Measurements from ENCODE around the gene PITX2. TPM values are rescaled to one million over a fixed set of nuclear protein-coding genes. Genes with fewer than 3 reads are reported as not detected.
A peak's percentile ranks its signal among the peaks of the same experiment; 100 is the strongest.

The PITX2 gene
- polyA plus RNA-seq = not detected in 3 replicates
- not detected for polyA plus RNA-seq (2011; ENCODE audit: low read depth)
- not detected in 2 replicates for polyA plus RNA-seq (2011; cell fraction: cytosol; rRNA removed)
- polyA plus RNA-seq (2011; cell fraction: nucleus; rRNA removed) = not detected in 2 replicates
- polyA plus RNA-seq (2012; ENCODE audit: low replicate concordance) = not detected in 2 replicates
- not detected in 3 replicates for polyA minus RNA-seq
- not detected for polyA minus RNA-seq (2011; cell fraction: cytosol; rRNA and poly(A)+ RNA removed)
- polyA minus RNA-seq (2011; cell fraction: nucleus; rRNA and poly(A)+ RNA removed) = not detected in 2 replicates

DNA sequence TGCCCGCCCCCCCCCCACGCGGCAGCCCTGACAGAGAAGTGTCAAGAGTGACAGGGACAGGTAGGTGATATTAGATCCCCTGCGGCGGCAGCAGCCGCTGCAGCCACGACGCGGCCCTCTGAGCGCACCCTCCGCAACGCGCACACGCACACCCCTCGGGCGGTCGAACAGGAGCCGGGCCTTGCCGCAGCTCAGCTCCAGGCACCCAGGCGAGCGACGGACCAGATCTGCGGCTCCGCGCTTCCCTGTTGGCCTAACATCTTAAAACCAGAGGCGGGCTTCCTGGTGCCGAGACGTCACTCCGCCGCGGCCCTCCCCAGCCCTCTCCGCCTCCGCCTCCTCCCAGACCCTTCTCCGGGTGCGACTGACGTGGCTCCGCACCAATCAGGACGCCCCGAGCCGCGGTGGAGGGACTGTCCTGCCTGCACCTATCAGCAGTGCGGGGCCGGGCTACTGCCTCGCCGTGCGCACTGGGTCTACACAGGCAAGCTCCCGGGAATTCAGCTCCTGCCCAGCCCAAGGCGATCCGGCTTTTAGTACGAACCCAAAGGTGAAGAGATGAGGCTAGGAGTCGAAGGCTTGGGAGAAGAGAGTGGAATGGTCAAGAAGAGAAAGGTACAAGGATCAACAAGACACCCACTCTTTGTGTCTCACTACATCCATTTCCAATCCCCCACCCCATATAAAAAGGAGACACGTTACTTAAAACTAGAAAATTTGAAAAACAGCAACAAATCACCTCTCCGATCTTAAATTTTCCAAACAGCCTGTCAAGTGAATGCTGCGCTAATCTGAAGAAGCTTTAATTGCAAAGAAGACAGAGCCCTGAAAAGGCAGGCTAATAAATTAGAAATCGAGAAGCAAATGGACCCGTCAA is at the start of gene PITX2:
Gene PITX2 (minus strand): TSS at position 237 of the 877 bp plus-strand sequence. CDS start 617 bp downstream, outside the sequence.
- H3K27me3 ChIP-seq (ENCODE audit: control insufficient read depth, extremely low read depth, insufficient read depth, low read length) = peaks cover 98% of the 10 kb centered on the region
- H3K79me2 ChIP-seq (ENCODE audit: control insufficient read depth, insufficient read depth, low read length) = no peaks in the 10 kb centered on the region

DNA sequence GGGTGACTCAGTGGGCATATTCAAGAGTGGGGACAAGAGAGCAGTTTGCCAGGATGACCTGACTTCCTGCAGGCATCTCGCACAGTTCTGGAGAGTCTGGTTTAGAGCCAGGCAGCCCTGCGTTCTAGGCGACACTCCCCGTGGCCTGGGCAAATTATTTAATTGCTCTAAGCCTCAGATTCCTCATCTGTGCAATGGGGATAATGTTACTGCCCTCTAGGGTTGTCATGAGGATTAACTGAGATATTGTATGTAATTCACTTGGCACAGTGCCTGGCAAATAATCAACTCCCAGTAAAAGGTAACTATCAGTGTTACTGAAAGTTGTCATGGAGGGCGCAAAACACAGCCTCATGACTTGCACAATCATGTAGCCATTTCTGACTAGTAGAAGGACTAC is 48.8 kb upstream of the PITX2 start:
- dilution Hi-C loops (cut with MboI; ENCODE audit: extremely low pct_ligation_motif_present, low sequenced_read_pairs) = no loop called here
- Histone ChIP-seq H3K9me1 (ENCODE audit: control insufficient read depth, extremely low read depth, insufficient read depth, low read length) (no peaks in the 10 kb centered on the region), H2AFZ (ENCODE audit: control insufficient read depth, low read length) (no peak overlapping the region), H3K9me3 (ENCODE audit: control insufficient read depth, low read depth, low read length) (no peaks in the 10 kb centered on the region), H3K27me3 (ENCODE audit: control insufficient read depth, extremely low read depth, insufficient read depth, low read length) (no peaks in the 10 kb centered on the region), H3K4me2 (ENCODE audit: control insufficient read depth, extremely low read depth, insufficient read depth, low read depth, low read length) (no peak overlapping the region), H3K9ac (ENCODE audit: control insufficient read depth, extremely low read depth, insufficient read depth, low read length) (no peak overlapping the region), H3K4me1 (ENCODE audit: control insufficient read depth, extremely low read depth, insufficient read depth, low read length) (no peaks in the 10 kb centered on the region), H3K4me3 (ENCODE audit: control insufficient read depth in 2 of 3, extremely low read depth in 1 of 3, insufficient read depth in 2 of 3, low read depth in 1 of 3, low read length in 3 of 3) (no peak overlapping the region), H3K36me3 (ENCODE audit: control insufficient read depth in 2 of 2, extremely low read depth in 1 of 2, insufficient read depth in 2 of 2, low read length in 2 of 2) (no peaks in the 10 kb centered on the region), H3K27ac (ENCODE audit: control insufficient read depth, insufficient read depth, low read length) (no peak overlapping the region), H3K79me2 (ENCODE audit: control insufficient read depth, insufficient read depth, low read length) (no peaks in the 10 kb centered on the region), H4K20me1 (ENCODE audit: control insufficient read depth, extremely low read depth, insufficient read depth, low read length) (no peaks in the 10 kb centered on the region)
- no peak for TF ChIP-seq EZH2 (IDR thresholded peaks at IDR 0.05; ENCODE audit: low read length)
- TF ChIP-seq, protein P1, sequence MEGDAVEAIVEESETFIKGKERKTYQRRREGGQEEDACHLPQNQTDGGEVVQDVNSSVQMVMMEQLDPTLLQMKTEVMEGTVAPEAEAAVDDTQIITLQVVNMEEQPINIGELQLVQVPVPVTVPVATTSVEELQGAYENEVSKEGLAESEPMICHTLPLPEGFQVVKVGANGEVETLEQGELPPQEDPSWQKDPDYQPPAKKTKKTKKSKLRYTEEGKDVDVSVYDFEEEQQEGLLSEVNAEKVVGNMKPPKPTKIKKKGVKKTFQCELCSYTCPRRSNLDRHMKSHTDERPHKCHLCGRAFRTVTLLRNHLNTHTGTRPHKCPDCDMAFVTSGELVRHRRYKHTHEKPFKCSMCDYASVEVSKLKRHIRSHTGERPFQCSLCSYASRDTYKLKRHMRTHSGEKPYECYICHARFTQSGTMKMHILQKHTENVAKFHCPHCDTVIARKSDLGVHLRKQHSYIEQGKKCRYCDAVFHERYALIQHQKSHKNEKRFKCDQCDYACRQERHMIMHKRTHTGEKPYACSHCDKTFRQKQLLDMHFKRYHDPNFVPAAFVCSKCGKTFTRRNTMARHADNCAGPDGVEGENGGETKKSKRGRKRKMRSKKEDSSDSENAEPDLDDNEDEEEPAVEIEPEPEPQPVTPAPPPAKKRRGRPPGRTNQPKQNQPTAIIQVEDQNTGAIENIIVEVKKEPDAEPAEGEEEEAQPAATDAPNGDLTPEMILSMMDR (optimal IDR thresholded peaks at IDR 0.05 in 1 of 3, IDR thresholded peaks at IDR 0.05 in 1 of 3, conservative IDR thresholded peaks at IDR 0.05 in 1 of 3; ENCODE audit: extremely low read depth in 1 of 3, insufficient read depth in 2 of 3, low read length in 3 of 3) = no peak
- FAIRE-seq (no peak), DNase-seq (ENCODE audit: low read depth, low spot score) (no peak)

More for the DNA sequence above, at the start of gene PITX2:
- Histone ChIP-seq H3K4me1 (ENCODE audit: control insufficient read depth, extremely low read depth, insufficient read depth, low read length) (peaks cover 2% of the 10 kb centered on the region), H3K27ac (ENCODE audit: control insufficient read depth, insufficient read depth, low read length) (no peak within 1 kb of the TSS), H3K4me2 (ENCODE audit: control insufficient read depth, extremely low read depth, insufficient read depth, low read depth, low read length) (peak within 1 kb of the TSS; percentile 45), H3K9me3 (ENCODE audit: control insufficient read depth, low read depth, low read length) (peaks cover 11% of the 10 kb centered on the region), H2AFZ (ENCODE audit: control insufficient read depth, low read length) (peak within 1 kb of the TSS; percentile 12), H3K36me3 (ENCODE audit: control insufficient read depth in 2 of 2, extremely low read depth in 1 of 2, insufficient read depth in 2 of 2, low read length in 2 of 2) (no peaks in the 10 kb centered on the region), H3K9me1 (ENCODE audit: control insufficient read depth, extremely low read depth, insufficient read depth, low read length) (no peaks in the 10 kb centered on the region), H4K20me1 (ENCODE audit: control insufficient read depth, extremely low read depth, insufficient read depth, low read length) (no peaks in the 10 kb centered on the region), H3K4me3 (ENCODE audit: control insufficient read depth in 2 of 3, extremely low read depth in 1 of 3, insufficient read depth in 2 of 3, low read depth in 1 of 3, low read length in 3 of 3) (peak within 1 kb of the TSS; percentile 26 to 38 (median 34)), H3K9ac (ENCODE audit: control insufficient read depth, extremely low read depth, insufficient read depth, low read length) (no peak within 1 kb of the TSS)
- dilution Hi-C loops (cut with MboI; ENCODE audit: extremely low pct_ligation_motif_present, low sequenced_read_pairs) = no loop called here
- peak; percentile 17 for DNase-seq (ENCODE audit: low read depth, low spot score)
- peak; percentile 50 for TF ChIP-seq EZH2 (IDR thresholded peaks at IDR 0.05; ENCODE audit: low read length)
- TF ChIP-seq, protein P1 (optimal IDR thresholded peaks at IDR 0.05 in 1 of 3, IDR thresholded peaks at IDR 0.05 in 1 of 3, conservative IDR thresholded peaks at IDR 0.05 in 1 of 3; ENCODE audit: extremely low read depth in 1 of 3, insufficient read depth in 2 of 3, low read length in 3 of 3) = no peak
- no peak for FAIRE-seq

Measured in keratinocyte (primary cell).